Liver (tissue), 3 donors: ENCODE measurements around the gene SEPTIN3.

Experiments used
- CTCF ChIP-seq: fragments of 150-350 bp; IDR thresholded peaks from 2 replicates; pipeline ENCODE4 v1.5.1; 2017; ENCODE audit warnings: improper control_type of control experiment, low read depth, low read length; ENCODE audit not compliant: missing input control
- EGR1 ChIP-seq, 2 donors: IDR thresholded peaks; 2 replicates each; pipeline ENCODE4 v1.6.1; 2016 to 2018; ENCODE audit warnings: antibody characterized with exemption in 2 of 2, low read depth in 2 of 2
- GABPA ChIP-seq, 2 donors: IDR thresholded peaks in 1 of 2; conservative IDR thresholded peaks in 1 of 2; 2 replicates each; pipeline ENCODE4 v1.6.1; 2016; ENCODE audit warnings: antibody characterized with exemption in 2 of 2, mild to moderate bottlenecking in 1 of 2, moderate library complexity in 1 of 2
- HNF4G ChIP-seq: IDR thresholded peaks from 2 replicates; pipeline ENCODE4 v1.6.1; 2016; ENCODE audit warnings: antibody characterized with exemption
- MAX ChIP-seq: IDR thresholded peaks from 2 replicates; pipeline ENCODE4 v1.6.1; 2016; ENCODE audit warnings: antibody characterized with exemption
- RAD21 ChIP-seq, 2 donors: IDR thresholded peaks; 2 replicates each; pipeline ENCODE4 v1.6.1; 2016; ENCODE audit warnings: antibody characterized with exemption in 2 of 2, mild to moderate bottlenecking in 2 of 2
- REST ChIP-seq: IDR thresholded peaks from 2 replicates; pipeline ENCODE4 v1.6.1; 2016; ENCODE audit warnings: antibody characterized with exemption, mild to moderate bottlenecking
- donor health status: healthy.
- donor health status: healthy.

- no peak for TF ChIP-seq CTCF
- no peak for TF ChIP-seq REST
- no peak for TF ChIP-seq MAX
- TF ChIP-seq HNF4G = no peak
- TF ChIP-seq RAD21 (IDR thresholded peaks at IDR 0.05) = no peak
- no peak for TF ChIP-seq EGR1 (IDR thresholded peaks at IDR 0.05; ENCODE audit: low read depth in 2 of 2)
- no peak for TF ChIP-seq GABPA (IDR thresholded peaks at IDR 0.05 in 1 of 2, conservative IDR thresholded peaks at IDR 0.05 in 1 of 2)
Measured at GRCh38 chr22:42016111-42016510, 46.9 kb downstream of the SEPTIN3 start.
